GM12878 (cell line): Measurements from ENCODE around the gene DGKA.

ENCODE experiments used
- CTCF ChIP-seq, 3 experiments: IDR thresholded peaks in 2 of 3; conservative IDR thresholded peaks in 1 of 3; 2 replicates each; pipeline ENCODE4 v1.5.1; 2011; ENCODE audit warnings: low read depth in 3 of 3, low read length in 3 of 3, mild to moderate bottlenecking in 3 of 3, control low read depth in 2 of 3, moderate library complexity in 2 of 3, inconsistent platforms in 1 of 3, mixed read lengths in 1 of 3; ENCODE audit not compliant: control insufficient read depth in 2 of 3, insufficient read depth in 1 of 3; ENCODE audit errors: extremely low read depth in 1 of 3
- E2F8 ChIP-seq: fragments of 450-650 bp; IDR thresholded peaks from 2 replicates; pipeline ENCODE4 v1.6.1; 2018; ENCODE audit warnings: mild to moderate bottlenecking, low read depth, moderate library complexity; ENCODE audit not compliant: partially characterized antibody
- FOXM1 ChIP-seq: IDR thresholded peaks from 2 replicates; pipeline ENCODE4 v1.6.1; 2012; ENCODE audit warnings: low read depth, mild to moderate bottlenecking, inconsistent platforms, low read length, moderate library complexity
- GABPA ChIP-seq: IDR thresholded peaks from 2 replicates; pipeline ENCODE4 v1.6.1; 2014; ENCODE audit warnings: antibody characterized with exemption, low read depth, mild to moderate bottlenecking, inconsistent platforms
- KAT2A ChIP-seq: conservative IDR thresholded peaks from 2 replicates; pipeline ENCODE4 v1.6.1; 2011; ENCODE audit warnings: low read depth, low read length; ENCODE audit not compliant: control insufficient read depth
- MXI1 ChIP-seq: fragments of 150-350 bp; IDR thresholded peaks from 2 replicates; pipeline ENCODE4 v1.6.1; 2011; ENCODE audit warnings: low read depth, mild to moderate bottlenecking, inconsistent platforms, low read length, improper control_type of control experiment
- POLR2A ChIP-seq: IDR thresholded peaks from 2 replicates; pipeline ENCODE4 v1.6.1; 2011; ENCODE audit warnings: low read depth, mild to moderate bottlenecking, low read length
- RAD21 ChIP-seq: IDR thresholded peaks from 2 replicates; pipeline ENCODE4 v1.6.1; 2011; ENCODE audit warnings: mild to moderate bottlenecking, low read depth, low read length, moderate library complexity; ENCODE audit not compliant: insufficient read depth
- RELA ChIP-seq: fragments of 450-650 bp; IDR thresholded peaks from 2 replicates; pipeline ENCODE4 v1.8.0; 2014; ENCODE audit warnings: borderline replicate concordance; ENCODE audit not compliant: partially characterized antibody
- SIN3A ChIP-seq: IDR thresholded peaks from 2 replicates; pipeline ENCODE4 v1.6.1; 2012; ENCODE audit warnings: low read depth, low read length, improper control_type of control experiment
- SPI1 ChIP-seq: IDR thresholded peaks from 2 replicates; pipeline ENCODE4 v1.6.1; 2011; ENCODE audit warnings: low read depth, mild to moderate bottlenecking, low read length, moderate library complexity, borderline replicate concordance; ENCODE audit not compliant: insufficient read depth
- TAF1 ChIP-seq: IDR thresholded peaks from 2 replicates; pipeline ENCODE4 v1.6.1; 2011; ENCODE audit warnings: mild to moderate bottlenecking, low read depth, low read length, borderline replicate concordance
- ZNF274 ChIP-seq: IDR thresholded peaks from one replicate; pipeline ENCODE4 v1.8.0; 2011; ENCODE audit not compliant: insufficient read length, insufficient read depth
- TF ChIP-seq, protein P1 (sequence below): fragments of 450-650 bp; IDR thresholded peaks from 2 replicates; pipeline ENCODE4 v1.6.1; 2017; ENCODE audit warnings: mild to moderate bottlenecking

DNA sequence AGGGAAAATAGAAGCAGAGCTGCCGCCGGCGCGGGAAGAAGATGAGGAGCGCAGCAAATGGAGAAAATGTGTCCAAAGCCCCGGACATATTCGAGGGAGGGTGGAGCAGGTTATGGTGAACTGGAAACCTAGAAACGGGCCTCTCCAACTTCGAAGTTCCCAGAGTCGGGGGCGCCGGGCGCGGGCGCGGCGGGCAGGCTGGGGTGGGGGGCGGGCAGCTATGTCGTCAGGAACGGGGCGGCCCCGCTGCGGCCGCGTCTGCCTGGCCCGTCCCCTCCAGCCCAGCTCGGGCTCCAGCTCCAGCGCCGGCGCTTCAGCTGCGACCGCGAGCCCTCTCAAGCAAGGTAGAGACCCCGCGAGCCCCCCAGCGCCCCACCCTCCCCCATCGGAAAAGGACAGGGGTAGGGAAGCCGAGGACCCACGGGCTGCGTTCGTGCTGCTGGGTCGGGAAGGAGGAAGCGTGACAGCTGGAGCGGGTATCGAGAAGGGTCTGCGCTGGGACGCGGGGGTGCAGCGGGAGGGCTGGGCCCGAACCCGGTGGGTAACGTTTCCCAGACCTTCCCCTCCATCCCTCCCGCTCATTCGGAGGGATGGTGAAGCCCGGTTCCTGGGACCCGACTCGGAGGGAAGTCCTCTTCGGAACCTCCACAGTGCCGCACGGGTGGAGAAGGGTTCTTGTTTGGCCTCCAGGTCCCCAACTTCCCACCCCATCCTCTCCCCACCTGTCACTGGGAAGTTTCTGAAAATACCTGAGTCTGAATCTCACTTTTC, 1.0 kb downstream of the DGKA start:
- TF ChIP-seq GABPA = no peak
- TF ChIP-seq RAD21 = no peak
- peak; percentile 45 for TF ChIP-seq POLR2A
- no peak for TF ChIP-seq TAF1
- TF ChIP-seq SPI1 = no peak
- no peak for TF ChIP-seq CTCF (IDR thresholded peaks at IDR 0.05 in 2 of 3, conservative IDR thresholded peaks at IDR 0.05 in 1 of 3; ENCODE audit: control insufficient read depth in 2 of 3, extremely low read depth in 1 of 3, insufficient read depth in 1 of 3, low read depth in 3 of 3, low read length in 3 of 3)
- TF ChIP-seq RELA = no peak
- TF ChIP-seq MXI1 = no peak
- no peak for TF ChIP-seq FOXM1
- no peak for TF ChIP-seq KAT2A
- TF ChIP-seq, protein P1, sequence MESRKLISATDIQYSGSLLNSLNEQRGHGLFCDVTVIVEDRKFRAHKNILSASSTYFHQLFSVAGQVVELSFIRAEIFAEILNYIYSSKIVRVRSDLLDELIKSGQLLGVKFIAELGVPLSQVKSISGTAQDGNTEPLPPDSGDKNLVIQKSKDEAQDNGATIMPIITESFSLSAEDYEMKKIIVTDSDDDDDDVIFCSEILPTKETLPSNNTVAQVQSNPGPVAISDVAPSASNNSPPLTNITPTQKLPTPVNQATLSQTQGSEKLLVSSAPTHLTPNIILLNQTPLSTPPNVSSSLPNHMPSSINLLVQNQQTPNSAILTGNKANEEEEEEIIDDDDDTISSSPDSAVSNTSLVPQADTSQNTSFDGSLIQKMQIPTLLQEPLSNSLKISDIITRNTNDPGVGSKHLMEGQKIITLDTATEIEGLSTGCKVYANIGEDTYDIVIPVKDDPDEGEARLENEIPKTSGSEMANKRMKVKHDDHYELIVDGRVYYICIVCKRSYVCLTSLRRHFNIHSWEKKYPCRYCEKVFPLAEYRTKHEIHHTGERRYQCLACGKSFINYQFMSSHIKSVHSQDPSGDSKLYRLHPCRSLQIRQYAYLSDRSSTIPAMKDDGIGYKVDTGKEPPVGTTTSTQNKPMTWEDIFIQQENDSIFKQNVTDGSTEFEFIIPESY = no peak
- no peak for TF ChIP-seq E2F8
- no peak for TF ChIP-seq SIN3A
- no peak for TF ChIP-seq ZNF274
